Activated gamma-delta T cell treated with Interleukin-2 at 50 U/mL for 16 hours (primary cell): ENCODE data around the gene GAPDHS.

ENCODE experiments used
- DNase-seq: peaks from one replicate; pipeline ENCODE4 v3.0.0-alpha.2; 2020

The GAPDHS gene

GRCh38 chr19:35540356-35540927 is 7.2 kb downstream of the GAPDHS start:
- no peak for DNase-seq

GRCh38 chr19:35542209-35542608 is 9.0 kb downstream of the GAPDHS start:
- DNase-seq = no peak

GRCh38 chr19:35543280-35544109 is 10.2 kb downstream of the GAPDHS start:
- no peak for DNase-seq

DNA sequence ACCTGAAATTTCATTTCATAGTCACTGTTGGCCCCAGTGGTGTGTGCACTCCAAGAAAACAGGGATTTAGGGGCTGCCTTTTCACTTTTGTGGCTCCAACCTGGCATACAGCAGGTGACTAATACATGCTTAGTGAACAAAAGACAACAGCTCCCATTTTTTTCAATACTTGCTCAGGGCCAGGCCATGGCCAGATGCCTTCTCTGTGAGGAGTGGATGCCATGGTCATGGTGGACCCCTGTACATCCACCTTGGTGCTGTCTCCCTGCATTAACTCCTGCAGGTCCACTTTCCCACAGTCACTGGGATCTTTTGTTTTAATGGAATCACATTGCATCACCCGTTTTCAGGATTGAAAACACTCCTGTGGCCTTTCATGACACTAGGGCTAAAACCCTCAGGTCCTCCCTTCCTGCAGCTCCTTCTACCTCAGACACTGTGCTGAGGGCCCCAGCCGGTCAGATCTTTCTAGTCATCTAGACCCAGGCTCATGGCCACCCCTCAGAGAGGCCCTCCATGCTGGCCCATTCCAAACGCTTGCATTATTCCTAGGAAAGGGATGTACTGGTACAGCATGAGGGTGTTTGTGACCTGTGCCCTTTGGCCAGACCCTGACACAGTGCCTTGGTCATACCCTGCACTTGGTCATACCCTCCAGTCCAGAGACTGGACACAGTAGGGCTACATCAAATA is 11.0 kb downstream of the GAPDHS start:
- DNase-seq = no peak

DNA sequence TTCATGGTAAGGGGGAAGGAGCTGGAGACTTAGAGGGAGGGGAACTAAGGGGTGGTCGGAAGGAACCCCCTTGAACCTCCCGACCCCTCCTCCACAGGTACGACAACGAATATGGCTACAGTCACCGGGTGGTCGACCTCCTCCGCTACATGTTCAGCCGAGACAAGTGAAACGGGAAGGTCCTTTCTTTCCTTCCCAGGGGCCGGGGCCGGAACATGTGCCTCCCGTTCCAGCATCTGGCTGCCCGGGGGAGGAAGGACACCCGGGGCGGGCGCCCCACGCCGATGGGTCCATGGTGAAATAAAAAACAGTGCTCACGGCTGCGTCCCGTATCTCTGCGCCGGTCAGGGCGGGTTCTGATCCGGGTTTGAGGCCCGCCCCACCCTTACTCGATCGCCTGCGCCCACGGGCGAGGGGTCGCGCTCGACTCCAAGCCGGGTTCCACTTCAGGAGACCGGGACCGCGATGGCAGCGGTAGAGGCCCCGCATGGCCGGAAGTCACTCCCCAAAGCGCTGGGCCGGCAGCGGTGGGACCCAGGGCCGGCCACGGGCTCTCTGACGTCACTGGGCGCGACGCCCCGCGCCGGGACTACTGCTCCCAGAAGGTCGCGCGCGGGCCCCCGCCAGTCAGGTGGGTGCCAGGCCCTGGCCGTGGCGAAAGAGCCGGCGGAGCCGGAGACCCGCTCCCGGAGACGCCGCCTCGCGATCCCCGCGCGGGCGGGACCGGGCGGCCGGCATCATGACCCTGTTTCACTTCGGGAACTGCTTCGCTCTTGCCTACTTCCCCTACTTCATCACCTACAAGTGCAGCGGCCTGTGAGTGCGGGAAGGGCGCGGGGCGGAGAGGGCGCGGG is 12.0 kb downstream of the GAPDHS start, which contains the start of gene TMEM147:
TSS of gene TMEM147 (plus strand) at position 626 of the 854 bp plus-strand sequence. CDS start at position 740, 114 bp downstream.
- peak; percentile 67 for DNase-seq

GRCh38 chr19:35545855-35546381 is 12.7 kb downstream of the GAPDHS start:
- DNase-seq = peak; percentile 36

DNA sequence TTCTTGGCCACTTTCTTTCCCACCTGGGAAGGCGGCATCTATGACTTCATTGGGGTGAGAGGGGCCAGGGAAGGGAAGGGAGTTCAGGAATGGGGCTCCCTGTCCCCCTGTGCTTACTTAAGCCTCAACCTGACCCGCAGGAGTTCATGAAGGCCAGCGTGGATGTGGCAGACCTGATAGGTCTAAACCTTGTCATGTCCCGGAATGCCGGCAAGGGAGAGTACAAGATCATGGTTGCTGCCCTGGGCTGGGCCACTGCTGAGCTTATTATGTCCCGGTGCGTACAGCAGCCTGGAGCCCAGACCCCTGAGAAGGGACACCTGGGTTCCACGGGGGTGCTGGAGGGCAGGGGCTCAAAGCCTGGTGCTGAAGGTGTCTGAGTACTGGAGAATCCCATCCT is 13.3 kb downstream of the GAPDHS start:
- no peak for DNase-seq

GRCh38 chr19:35549174-35549788 is 16.0 kb downstream of the GAPDHS start:
- DNase-seq = peak; percentile 54

DNA sequence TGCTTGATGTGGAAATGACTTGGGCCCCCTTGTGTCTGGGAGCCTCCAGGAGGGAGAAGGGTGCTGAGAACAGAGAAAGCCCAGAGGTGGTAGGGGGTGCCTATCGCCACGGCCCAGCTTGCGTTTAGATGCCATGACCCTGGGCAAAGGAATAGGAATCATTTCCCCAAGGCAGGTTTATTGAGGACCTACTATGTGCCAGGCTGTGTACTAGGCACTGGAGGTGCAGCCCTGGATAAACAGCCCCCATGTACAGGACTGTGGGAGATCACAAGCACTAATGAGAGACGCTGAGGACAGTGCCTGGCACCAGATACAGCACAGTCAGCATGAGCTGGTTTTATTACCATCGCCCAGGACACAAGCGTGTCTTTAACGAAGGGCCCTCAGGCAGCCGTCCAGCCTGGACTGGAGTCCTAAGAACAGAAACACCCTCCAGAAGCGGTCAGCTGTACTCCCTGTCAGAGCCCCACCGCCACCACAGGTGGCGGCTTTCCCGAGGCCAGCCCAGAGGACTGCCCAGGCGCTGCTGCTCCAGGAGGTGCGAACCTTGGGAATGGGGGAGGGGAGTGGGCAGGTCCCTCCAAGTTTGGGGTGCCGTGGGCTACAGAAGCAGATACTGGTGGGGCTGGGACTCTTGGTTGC is 16.7 kb downstream of the GAPDHS start:
- DNase-seq = no peak

GRCh38 chr19:35551091-35551810 is 18.0 kb downstream of the GAPDHS start:
- no peak for DNase-seq

DNA sequence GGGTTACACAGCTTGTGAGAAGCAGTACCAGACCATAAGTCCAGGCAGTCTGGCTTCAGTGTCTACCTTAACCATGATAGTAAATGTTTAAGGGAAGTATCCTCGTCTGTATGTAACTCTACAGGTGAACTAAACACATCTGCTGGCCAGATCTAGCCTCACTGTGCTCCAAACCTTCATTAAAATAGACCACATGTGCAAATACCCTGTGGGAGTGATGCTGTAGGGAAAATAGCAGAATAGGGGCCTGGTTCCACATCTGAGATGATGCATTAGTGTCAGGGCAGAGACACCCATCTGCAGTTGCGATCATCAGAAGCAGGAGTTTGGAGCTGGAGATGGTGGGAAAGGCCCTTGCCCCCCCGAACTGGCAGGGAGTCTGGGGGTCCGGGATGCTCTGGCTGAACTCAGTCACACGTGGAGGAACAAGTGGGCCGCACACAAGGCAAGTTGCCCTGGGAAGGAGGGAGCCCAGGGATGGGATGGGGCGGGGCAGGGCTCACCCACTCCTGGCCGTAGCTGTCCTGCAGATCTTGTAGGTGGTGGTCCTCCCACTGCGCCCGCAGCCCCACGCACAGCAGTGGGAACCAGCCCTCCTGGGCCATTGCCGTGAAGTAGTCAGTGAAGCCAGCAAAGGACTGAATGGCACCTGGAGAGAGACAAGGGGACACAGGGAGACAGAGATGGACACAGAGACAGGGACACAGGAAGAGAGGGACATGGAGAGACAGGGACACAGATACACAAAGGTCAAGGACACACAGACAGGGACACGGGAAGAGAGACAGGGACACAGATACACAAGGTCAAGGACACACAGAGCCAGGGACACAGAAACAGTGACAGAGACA is 19.5 kb downstream of the GAPDHS start:
- DNase-seq = no peak

- no peak for DNase-seq
Observed at GRCh38 chr19:35553385-35554000, 20.2 kb downstream of the GAPDHS start.

DNA sequence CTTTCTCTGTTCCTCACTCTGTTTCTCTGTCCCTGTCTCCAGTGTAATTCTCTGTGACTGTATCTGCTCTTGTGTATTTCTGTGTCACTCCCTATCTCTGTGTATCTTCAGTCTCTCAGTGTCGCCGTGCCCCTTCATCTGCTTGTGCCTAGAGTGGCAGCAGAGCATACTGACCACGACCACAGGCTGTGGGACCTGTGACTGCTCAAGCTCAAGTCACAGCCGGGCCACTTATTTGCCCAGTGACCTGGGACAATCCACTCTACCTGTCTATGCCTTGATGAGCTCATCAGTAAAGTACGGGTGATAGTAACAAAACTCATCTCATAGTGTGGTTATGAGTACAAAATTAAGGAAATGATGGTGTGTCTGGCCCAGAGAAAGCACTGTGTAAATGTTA is 20.8 kb downstream of the GAPDHS start:
- no peak for DNase-seq

DNA sequence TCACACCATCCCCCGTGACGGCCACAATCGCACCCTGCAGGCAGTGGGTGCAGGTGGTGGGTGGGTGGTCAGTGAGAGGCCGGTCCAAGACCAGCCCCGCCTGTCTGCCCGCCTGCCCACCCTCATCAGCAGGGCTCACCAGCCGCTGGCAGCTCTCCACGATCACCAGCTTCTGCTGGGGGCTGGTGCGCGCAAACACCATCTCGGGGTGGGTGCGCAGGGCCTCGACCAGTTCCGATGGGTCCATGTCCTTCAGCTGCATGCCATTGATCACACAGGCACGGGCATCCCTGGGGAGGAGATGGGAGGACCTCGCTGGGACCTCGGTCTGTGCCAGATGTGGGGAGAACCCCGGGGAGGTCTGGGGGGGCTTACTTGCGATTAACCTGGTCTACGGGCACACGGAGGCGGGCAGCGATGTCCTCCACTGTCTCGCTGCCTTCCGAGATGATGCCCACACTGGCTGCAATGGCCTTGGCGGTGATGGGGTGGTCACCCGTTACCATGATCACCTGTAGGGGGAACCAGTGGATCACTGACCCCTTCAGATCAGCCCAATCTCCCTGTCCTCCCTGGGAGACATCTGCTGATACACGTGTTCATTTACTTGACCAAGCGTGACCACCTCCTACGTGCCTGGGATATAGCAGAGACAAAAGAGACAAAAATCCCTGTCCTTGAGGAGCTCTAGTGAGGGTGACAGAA is 22.2 kb downstream of the GAPDHS start:
- DNase-seq = no peak

GRCh38 chr19:35556025-35556590 is 22.9 kb downstream of the GAPDHS start:
- DNase-seq = no peak

GRCh38 chr19:35556846-35557538 is 23.7 kb downstream of the GAPDHS start:
- no peak for DNase-seq

GRCh38 chr19:35557539-35558399 is 24.5 kb downstream of the GAPDHS start:
- peak; percentile 26 for DNase-seq
